Calu3 (cell line): ENCODE measurements around the gene ALDOB. TPM values are rescaled to one million over a fixed set of nuclear protein-coding genes. Genes with fewer than 3 reads are reported as not detected.
A peak's percentile ranks its signal among the peaks of the same experiment; 100 is the strongest.

Experiments
- BruUV-seq: library from RNA; stranded (reverse); fragments of 400-500 nt; replicated peaks from 2 replicates; lab custom pipeline; 2021; lab: Mats Ljungman, UMichigan
- CTCF ChIA-PET: fragments of 300-600 bp; sonication (Branson Sonifier 250); formaldehyde crosslinking; loops from one replicate; lab custom pipeline; 2022; ENCODE audit warnings: antibody characterized with exemption; lab: Charles Lee
- DNase-seq: peaks from one replicate; pipeline ENCODE4 v3.0.0; 2022
- H3K27ac Mint-ChIP-seq: one replicate; pipeline ENCODE4 v1.8.0; 2022; ENCODE audit warnings: mixed read lengths; ENCODE audit not compliant: unreplicated experiment
- H3K27me3 Mint-ChIP-seq: one replicate; pipeline ENCODE4 v1.8.0; 2022; ENCODE audit warnings: mixed read lengths; ENCODE audit not compliant: unreplicated experiment
- H3K36me3 Mint-ChIP-seq: one replicate; pipeline ENCODE4 v1.8.0; 2022; ENCODE audit warnings: mild to moderate bottlenecking, moderate library complexity, mixed read lengths; ENCODE audit not compliant: insufficient read depth, unreplicated experiment
- H3K4me1 Mint-ChIP-seq: one replicate; pipeline ENCODE4 v1.8.0; 2022; ENCODE audit warnings: mild to moderate bottlenecking, low read depth, mixed read lengths; ENCODE audit not compliant: unreplicated experiment
- H3K4me3 Mint-ChIP-seq: one replicate; pipeline ENCODE4 v1.8.0; 2022; ENCODE audit warnings: mild to moderate bottlenecking, low read depth, moderate library complexity, mixed read lengths; ENCODE audit not compliant: unreplicated experiment
- H3K9me3 Mint-ChIP-seq: one replicate; pipeline ENCODE4 v1.8.0; 2022; ENCODE audit warnings: low read depth, mixed read lengths; ENCODE audit not compliant: unreplicated experiment
- intact Hi-C: fragments of 100-400 bp; cut with micrococcal nuclease; formaldehyde crosslinking; loops from one replicate; pipeline ENCODE4 v1.10.0; 2022; ENCODE audit not compliant: unreplicated experiment
- total RNA-seq: library from RNA; stranded (reverse); gene quantifications from 2 replicates; pipeline ENCODE4 v1.2.3, GENCODE V29; 2022
- TF ChIP-seq, protein P1 (sequence below): fragments of 200-600 bp; IDR thresholded peaks from one replicate; pipeline ENCODE4 v1.8.0; 2022; ENCODE audit warnings: antibody characterized with exemption; ENCODE audit not compliant: unreplicated experiment

ALDOB gene
- total RNA-seq, 1 experiment from 2014 or later = 7.4 TPM

DNA sequence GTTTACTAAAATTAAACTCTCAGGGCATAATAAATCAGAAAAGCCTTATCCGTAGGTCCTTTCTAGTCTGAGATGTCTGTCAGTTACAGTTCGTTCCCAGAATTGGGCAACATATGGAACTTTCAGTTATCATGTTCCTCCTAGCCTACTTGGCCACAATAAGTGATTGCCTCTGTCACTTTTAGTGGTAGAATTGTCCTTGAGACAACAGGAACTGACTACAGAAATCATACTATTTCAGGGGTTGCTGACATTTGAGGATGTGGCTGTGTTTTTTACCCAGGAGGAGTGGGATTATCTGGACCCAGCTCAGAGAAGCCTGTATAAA, 36.0 kb downstream of the ALDOB start:
- CTCF ChIA-PET = interaction anchor here (1.3 to 2.1 kb wide), 2 partner anchors 49 to 74 kb away, joined by 3 to 21 read pairs; no protein-coding TSS in a partner anchor
- H3K27me3 Mint-ChIP-seq = no peaks in the 10 kb centered on the region
- peaks cover 21% of the 10 kb centered on the region for H3K9me3 Mint-ChIP-seq
- H3K27ac Mint-ChIP-seq = peak overlapping the region; percentile 92
- BruUV-seq = no TSS peak
- TF ChIP-seq, protein P1, sequence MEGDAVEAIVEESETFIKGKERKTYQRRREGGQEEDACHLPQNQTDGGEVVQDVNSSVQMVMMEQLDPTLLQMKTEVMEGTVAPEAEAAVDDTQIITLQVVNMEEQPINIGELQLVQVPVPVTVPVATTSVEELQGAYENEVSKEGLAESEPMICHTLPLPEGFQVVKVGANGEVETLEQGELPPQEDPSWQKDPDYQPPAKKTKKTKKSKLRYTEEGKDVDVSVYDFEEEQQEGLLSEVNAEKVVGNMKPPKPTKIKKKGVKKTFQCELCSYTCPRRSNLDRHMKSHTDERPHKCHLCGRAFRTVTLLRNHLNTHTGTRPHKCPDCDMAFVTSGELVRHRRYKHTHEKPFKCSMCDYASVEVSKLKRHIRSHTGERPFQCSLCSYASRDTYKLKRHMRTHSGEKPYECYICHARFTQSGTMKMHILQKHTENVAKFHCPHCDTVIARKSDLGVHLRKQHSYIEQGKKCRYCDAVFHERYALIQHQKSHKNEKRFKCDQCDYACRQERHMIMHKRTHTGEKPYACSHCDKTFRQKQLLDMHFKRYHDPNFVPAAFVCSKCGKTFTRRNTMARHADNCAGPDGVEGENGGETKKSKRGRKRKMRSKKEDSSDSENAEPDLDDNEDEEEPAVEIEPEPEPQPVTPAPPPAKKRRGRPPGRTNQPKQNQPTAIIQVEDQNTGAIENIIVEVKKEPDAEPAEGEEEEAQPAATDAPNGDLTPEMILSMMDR = no peak
- intact Hi-C loops = loop anchor here (2.0 kb wide), 2 partner anchors 35 to 49 kb away; partner anchors contain the start of gene ALDOB
- peaks cover 74% of the 10 kb centered on the region for H3K36me3 Mint-ChIP-seq
- no peak for DNase-seq
- H3K4me1 Mint-ChIP-seq = peaks cover 30% of the 10 kb centered on the region
- H3K4me3 Mint-ChIP-seq = peak overlapping the region; percentile 93

DNA sequence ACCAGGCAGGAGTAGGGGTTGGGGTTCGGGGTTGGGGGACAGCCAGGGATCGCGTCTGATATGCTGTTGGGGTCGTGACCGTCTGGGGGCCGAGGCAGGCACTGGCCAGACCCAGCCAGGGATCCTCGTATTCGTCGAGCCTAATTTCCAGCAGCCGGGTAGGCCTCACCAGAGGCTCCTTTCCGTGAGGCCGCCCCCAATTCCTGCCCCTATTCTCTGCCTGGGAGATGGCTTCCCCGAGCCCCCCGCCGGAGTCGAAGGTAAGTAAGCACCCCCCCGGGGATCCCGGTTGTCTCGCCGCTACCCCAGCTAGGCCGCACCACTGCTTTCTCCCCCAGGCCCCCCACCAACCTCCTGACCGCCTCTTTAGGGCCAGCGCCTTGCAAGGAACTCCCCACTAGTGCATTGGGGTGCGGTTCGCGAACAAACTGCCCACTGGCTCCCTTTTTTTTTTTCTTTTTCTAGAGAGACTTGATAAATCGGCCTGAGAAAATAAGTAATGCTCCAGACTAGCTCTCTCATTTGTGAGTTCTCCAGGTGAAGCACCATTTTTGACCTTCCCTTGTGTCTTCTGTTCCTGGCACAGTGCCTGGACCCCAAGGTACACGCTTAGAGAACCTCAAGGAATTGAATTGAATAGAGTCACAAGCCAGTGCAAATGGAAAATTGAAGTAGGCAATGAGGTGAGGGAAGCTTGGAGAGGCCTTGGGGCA, 36.5 kb downstream of the ALDOB start:
- TF ChIP-seq, protein P1 = no peak
- Mint-ChIP-seq H3K4me3 (peak overlapping the region; percentile 93), H3K9me3 (peaks cover 21% of the 10 kb centered on the region), H3K27ac (peak overlapping the region; percentile 92), H3K27me3 (no peaks in the 10 kb centered on the region), H3K36me3 (peaks cover 75% of the 10 kb centered on the region), H3K4me1 (peaks cover 30% of the 10 kb centered on the region)
- BruUV-seq = no TSS peak
- no peak for DNase-seq
- intact Hi-C loops = loop anchor here (2.0 kb wide), 2 partner anchors 36 to 50 kb away; partner anchors contain the start of gene ALDOB
- CTCF ChIA-PET = interaction anchor here (0.6 to 2.1 kb wide), 6 partner anchors 10 to 280 kb away, joined by 3 to 21 read pairs (median 3); no protein-coding TSS in a partner anchor

DNA sequence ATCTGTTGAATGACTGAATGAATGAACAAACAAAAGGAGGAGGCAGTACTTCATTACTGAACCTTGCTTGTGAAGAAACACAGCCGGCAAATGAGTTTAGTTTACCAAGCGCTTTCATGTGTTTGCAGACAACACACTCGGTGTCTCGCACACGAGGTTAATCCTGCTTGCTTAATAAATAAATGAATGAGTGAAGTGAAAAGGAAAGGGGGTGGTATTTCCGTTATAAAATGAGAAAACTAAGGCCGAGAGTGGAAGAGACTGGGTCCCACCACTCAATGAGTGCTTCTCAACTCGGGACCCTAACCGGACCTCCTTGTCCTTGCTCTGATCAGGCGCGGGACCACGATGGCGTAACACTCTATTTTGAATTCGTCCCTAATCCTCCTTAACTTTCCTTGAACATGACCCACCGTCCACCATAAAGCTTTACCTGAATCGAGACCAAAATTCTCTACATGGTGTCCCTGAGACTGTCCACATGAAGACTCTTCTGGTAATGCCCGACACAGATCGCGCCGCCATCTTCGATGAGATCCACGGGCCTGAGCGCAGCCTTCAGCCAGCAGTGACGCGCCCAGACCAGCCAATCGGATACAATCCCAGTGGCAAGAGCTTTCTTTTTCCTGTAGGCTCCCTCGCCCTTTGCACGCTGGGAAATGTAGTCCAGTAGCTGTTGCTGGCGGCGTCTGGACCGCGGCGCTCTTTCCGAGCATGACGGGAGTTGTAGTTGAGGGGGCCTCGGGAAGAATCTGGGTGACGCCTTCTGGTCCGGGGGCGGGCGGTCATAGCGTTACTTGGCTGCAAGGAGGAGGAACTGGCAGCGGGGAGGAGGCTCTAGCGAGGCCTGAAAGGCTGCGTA, 37.3 kb downstream of the ALDOB start, which contains the start of the genes MRPL50 and ZNF189:
MRPL50 (minus strand) TSS at position 551 of the 862 bp plus-strand sequence; CDS start at position 525, 26 bp downstream.
ZNF189 (plus strand) TSS at position 784 of the 862 bp plus-strand sequence. CDS start 306 bp downstream, outside the sequence.
- Mint-ChIP-seq H3K4me3 (peak within 1 kb of the TSS; percentile 93), H3K27ac (peak within 1 kb of the TSS; percentile 92), H3K27me3 (no peaks in the 10 kb centered on the region), H3K36me3 (peaks cover 67% of the 10 kb centered on the region), H3K4me1 (peaks cover 30% of the 10 kb centered on the region), H3K9me3 (peaks cover 18% of the 10 kb centered on the region)
- TF ChIP-seq, protein P1 = no peak
- BruUV-seq = TSS peak; percentile 59
- intact Hi-C loops = loop anchor here (2.0 kb wide), 2 partner anchors 37 to 51 kb away; partner anchors contain the start of gene ALDOB
- peak; percentile 92 for DNase-seq
- CTCF ChIA-PET = interaction anchor here (0.6 to 2.1 kb wide), 6 partner anchors 9 to 279 kb away, joined by 3 to 21 read pairs (median 3); no protein-coding TSS in a partner anchor

DNA sequence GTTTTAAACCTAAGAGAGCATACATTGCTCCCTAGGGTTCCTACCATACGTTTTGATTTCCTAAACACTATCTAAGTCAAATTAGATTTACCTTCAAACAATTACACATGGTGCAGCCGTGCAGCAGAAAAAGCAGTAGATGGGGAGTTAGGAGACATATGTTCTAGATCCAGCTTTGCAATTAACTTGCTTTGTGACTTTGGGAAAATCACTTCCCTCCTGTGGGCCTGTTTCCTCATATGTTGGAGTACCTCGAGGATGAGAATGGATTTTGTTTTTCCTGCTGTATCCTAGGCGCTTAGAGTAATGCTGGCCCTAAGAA, 37.9 kb downstream of the ALDOB start:
- DNase-seq = no peak
- H3K9me3 Mint-ChIP-seq = peaks cover 12% of the 10 kb centered on the region
- TF ChIP-seq, protein P1 = no peak
- no peaks in the 10 kb centered on the region for H3K27me3 Mint-ChIP-seq
- CTCF ChIA-PET = no interaction called here
- H3K4me3 Mint-ChIP-seq = peak overlapping the region; percentile 93
- peaks cover 62% of the 10 kb centered on the region for H3K36me3 Mint-ChIP-seq
- BruUV-seq = no TSS peak
- intact Hi-C loops = loop anchor here (2.0 kb wide), 2 partner anchors 37 to 51 kb away; partner anchors contain the start of gene ALDOB
- H3K27ac Mint-ChIP-seq = peak overlapping the region; percentile 92
- H3K4me1 Mint-ChIP-seq = peaks cover 33% of the 10 kb centered on the region
